HepG2 (cell line): ENCODE results near the gene RNF13. TPM values are rescaled to one million over a fixed set of nuclear protein-coding genes. Genes with fewer than 3 reads are reported as not detected.

Experiments used
- ATAC-seq: fragments of 200-7000 bp; cut with Tn5 transposase; 3 replicates; pipeline ENCODE4 v1.9.1; 2020; ENCODE audit warnings: mild to moderate bottlenecking, moderate library complexity
- BruUV-seq: library from RNA; stranded (reverse); fragments of 400-500 nt; replicated peaks from 2 replicates; lab custom pipeline; 2021; lab: Mats Ljungman, UMichigan
- CTCF ChIA-PET: fragments of 300-600 bp; formaldehyde crosslinking; extraction: SDS; loops from one replicate; lab custom pipeline; 2021; ENCODE audit warnings: low total read pairs, inconsistent platforms, low intra/inter-chr PET ratio; lab: Yijun Ruan, JAX
- POLR2A ChIA-PET: fragments of 350-600 bp; sonication (Branson Sonifier 250); formaldehyde crosslinking; loops from one replicate; lab custom pipeline; 2020; ENCODE audit warnings: antibody characterized with exemption, inconsistent platforms; lab: Yijun Ruan, JAX
- DNase-seq: peaks from one replicate; pipeline ENCODE4 v3.0.0-alpha.2; 2015; ENCODE audit warnings: low spot score
- FAIRE-seq: peaks from 3 replicates; lab custom pipeline; 2011; peaks lifted over from hg19 to GRCh38; lab: Jason Lieb, UNC
- H2AFZ ChIP-seq: one replicate; pipeline ENCODE4 v1.6.1; 2011; ENCODE audit warnings: low read length, inconsistent platforms
- H3K27ac ChIP-seq: fragments of 300-600 bp; 3 replicates; pipeline ENCODE4 v1.8.0; 2011; ENCODE audit warnings: mixed run types, mild to moderate bottlenecking, mixed read lengths, low read length, inconsistent platforms; ENCODE audit not compliant: insufficient read depth; ENCODE audit errors: extremely low read length
- H3K27me3 ChIP-seq, 2 experiments: fragments of 200-600 bp in 1 of 2; 2 replicates in 1 of 2; 3 replicates in 1 of 2; pipeline versions ENCODE4 v1.6.0 to v1.8.0; 2011; ENCODE audit warnings: low read length in 2 of 2, mild to moderate bottlenecking in 2 of 2, moderate library complexity in 2 of 2, inconsistent platforms in 1 of 2; ENCODE audit not compliant: insufficient read depth in 2 of 2, control insufficient read depth in 1 of 2
- H3K36me3 ChIP-seq, 2 experiments: fragments of 200-600 bp in 1 of 2; replicated peaks in 1 of 2; 2 replicates in 1 of 2; 3 replicates in 1 of 2; pipeline versions ENCODE4 v1.5.1 to v1.8.0; 2011; ENCODE audit warnings: low read length in 2 of 2, inconsistent platforms in 1 of 2; ENCODE audit not compliant: insufficient read depth in 2 of 2, control insufficient read depth in 1 of 2
- H3K4me1 ChIP-seq: 2 replicates; pipeline ENCODE4 v1.5.1; 2012; ENCODE audit warnings: low read length, inconsistent platforms; ENCODE audit not compliant: insufficient read depth
- H3K4me2 ChIP-seq: 2 replicates; pipeline ENCODE4 v1.6.0; 2011; ENCODE audit warnings: low read depth, low read length, inconsistent platforms
- H3K4me3 ChIP-seq, 3 experiments: fragments of 200-600 bp in 1 of 3; sonication (generic), shearing (Covaris generic) in 1 of 3; replicated peaks in 1 of 3; 2 replicates each; pipeline ENCODE4 v1.5.1; 2011 to 2016; ENCODE audit warnings: low read length in 3 of 3, inconsistent platforms in 2 of 3, low read depth in 2 of 3, mild to moderate bottlenecking in 2 of 3, control low read depth in 1 of 3, mixed read lengths in 1 of 3; ENCODE audit not compliant: insufficient read depth in 1 of 3
- H3K79me2 ChIP-seq: one replicate; pipeline ENCODE4 v1.6.1; 2011; ENCODE audit warnings: low read length, inconsistent platforms; ENCODE audit not compliant: insufficient read depth
- H3K9ac ChIP-seq: 2 replicates; pipeline ENCODE4 v1.6.0; 2011; ENCODE audit warnings: mild to moderate bottlenecking, low read depth, low read length, inconsistent platforms; ENCODE audit not compliant: insufficient read depth
- H3K9me3 ChIP-seq: 2 replicates; pipeline ENCODE4 v1.5.1; 2012; ENCODE audit warnings: mild to moderate bottlenecking, low read length
- H4K20me1 ChIP-seq: 2 replicates; pipeline ENCODE4 v1.6.0; 2011; ENCODE audit warnings: inconsistent platforms, mild to moderate bottlenecking, low read length, moderate library complexity; ENCODE audit not compliant: insufficient read depth
- AKAP8 ChIP-seq: sonication (generic); formaldehyde crosslinking; IDR thresholded peaks from 2 replicates; pipeline ENCODE4 v1.5.1; 2020; ENCODE audit warnings: mild to moderate bottlenecking, missing genetic modification reagents
- CEBPB ChIP-seq: IDR thresholded peaks from 2 replicates; pipeline ENCODE4 v1.6.1; 2011; ENCODE audit warnings: low read depth, low read length, improper control_type of control experiment, borderline replicate concordance
- GLI4 ChIP-seq: sonication (generic); formaldehyde crosslinking; IDR thresholded peaks from 2 replicates; pipeline ENCODE4 v1.5.1; 2020; ENCODE audit warnings: missing genetic modification reagents, mild to moderate bottlenecking, moderate library complexity, borderline replicate concordance
- KDM3A ChIP-seq: IDR thresholded peaks from 2 replicates; pipeline ENCODE4 v1.6.1; 2018; ENCODE audit warnings: low read depth, missing compliant biosample characterization
- MZF1 ChIP-seq: sonication (generic); formaldehyde crosslinking; IDR thresholded peaks from 2 replicates; pipeline ENCODE4 v1.8.1; 2023; ENCODE audit warnings: mild to moderate bottlenecking, missing genetic modification reagents, borderline replicate concordance
- NONO ChIP-seq, 2 experiments: fragments of 450-650 bp in 1 of 2; sonication (generic) in 1 of 2; formaldehyde crosslinking in 1 of 2; IDR thresholded peaks in 1 of 2; conservative IDR thresholded peaks in 1 of 2; 2 replicates each; pipeline versions ENCODE4 v1.6.1 to v1.8.0; 2017 to 2022; ENCODE audit warnings: mild to moderate bottlenecking in 1 of 2, missing genetic modification reagents in 1 of 2, moderate library complexity in 1 of 2
- SP5 ChIP-seq: IDR thresholded peaks from 2 replicates; pipeline ENCODE4 v1.6.1; 2016; ENCODE audit warnings: low read depth, borderline replicate concordance
- SUZ12 ChIP-seq: fragments of 150-350 bp; IDR thresholded peaks from 2 replicates; pipeline ENCODE4 v1.6.1; 2014; ENCODE audit warnings: low read depth, low read length
- YEATS4 ChIP-seq: sonication (generic); formaldehyde crosslinking; IDR thresholded peaks from 2 replicates; pipeline ENCODE4 v1.4.0; 2020; ENCODE audit warnings: missing genetic modification reagents, borderline replicate concordance
- WGBS: methylation state at CpG from one replicate; pipeline ENCODE4 v1.1.6; 2017; ENCODE audit warnings: low lambda C conversion rate; 5-methylcytosine and 5-hydroxymethylcytosine counted together
- in situ Hi-C: cut with HindIII; loops from 2 replicates; pipeline ENCODE4 v1.10.0; 2017; ENCODE audit warnings: low pct_unique_long_range_greater_than_20kb; ENCODE audit not compliant: extremely low pct_ligation_motif_present
- intact Hi-C: fragments of 100-400 bp; cut with micrococcal nuclease; formaldehyde crosslinking; loops from one replicate; pipeline ENCODE4 v1.10.0; 2022; ENCODE audit not compliant: unreplicated experiment
- polyA plus RNA-seq, 8 experiments: library from polyadenylated mRNA; depleted of rRNA in 3 of 8; stranded (reverse) in 7 of 8; unstranded in 1 of 8; fragments of >200 nt; fragmentation: Illumina TruSeq in 4 of 8; extraction: Trizol in 4 of 8; gene quantifications; 2 replicates each; pipeline versions ENCODE4 v1.2.1 to v1.2.3, GENCODE V29; 2011 to 2016; ENCODE audit warnings: low read depth in 4 of 8, missing spikeins in 1 of 8, mixed read lengths in 1 of 8; ENCODE audit not compliant: insufficient read depth in 1 of 8
- total RNA-seq, 5 experiments: library from RNA; depleted of rRNA; stranded (reverse); fragments of >200 nt; fragmentation: Illumina TruSeq; extraction: Trizol; gene quantifications; 2 replicates each; pipeline ENCODE4 v1.2.3, GENCODE V29; 2016; ENCODE audit warnings: low read depth in 1 of 5
- TF ChIP-seq, protein P1 (sequence below): sonication (generic); formaldehyde crosslinking; IDR thresholded peaks from 2 replicates; pipeline ENCODE4 v1.8.0; 2022; ENCODE audit warnings: missing genetic modification reagents, mild to moderate bottlenecking, moderate library complexity, borderline replicate concordance
- TF ChIP-seq, protein P2 (sequence below): sonication (generic); formaldehyde crosslinking; IDR thresholded peaks from 2 replicates; pipeline ENCODE4 v1.4.0; 2020; ENCODE audit warnings: mild to moderate bottlenecking, missing genetic modification reagents
- TF ChIP-seq, protein P3 (sequence below): sonication (generic); formaldehyde crosslinking; IDR thresholded peaks from 2 replicates; pipeline ENCODE4 v1.4.0; 2020; ENCODE audit warnings: mild to moderate bottlenecking, missing genetic modification reagents

Gene RNF13
- total and polyA plus RNA-seq, 2 of the 13 experiments (the other 11 are each of a cell fraction or from before 2014, with no cell fraction given), result 39.8 to 46.0 TPM

DNA sequence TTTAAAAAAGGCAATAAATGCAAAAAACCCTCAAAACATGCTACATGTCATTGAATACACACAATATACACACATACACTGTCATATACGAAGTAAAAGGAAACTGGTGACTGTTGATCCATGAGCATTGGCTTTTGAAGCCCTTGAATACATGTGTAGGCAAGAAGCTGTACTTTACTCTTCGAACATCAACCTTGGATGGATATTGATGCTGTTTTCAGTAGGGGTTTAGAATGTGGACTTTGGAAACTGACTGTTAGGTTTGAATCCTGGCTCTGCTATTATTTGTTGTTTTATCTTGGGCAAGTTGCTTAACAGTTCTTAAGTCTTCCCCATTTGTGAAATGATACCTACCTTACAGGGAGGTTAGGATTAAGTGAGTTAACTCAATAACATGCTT is 30.5 kb downstream of the RNF13 start:
- Histone ChIP-seq H3K4me3 (no peak overlapping the region), H3K4me1 (peaks cover 60% of the 10 kb centered on the region), H2AFZ (no peak overlapping the region), H3K79me2 (peaks cover 60% of the 10 kb centered on the region), H3K27ac (peak overlapping the region; percentile 59), H3K36me3 (no peaks in the 10 kb centered on the region; a peak in 3 of 5 replicates), H3K9me3 (peaks cover 4% of the 10 kb centered on the region; the same call in 1 of the 2 replicates), H3K4me2 (peak overlapping the region; percentile 26), H3K27me3 (no peaks in the 10 kb centered on the region), H4K20me1 (no peaks in the 10 kb centered on the region; the same call in 1 of the 2 replicates), H3K9ac (no peak overlapping the region)
- ChIA-PET POLR2A (no interaction called here), CTCF (no interaction called here)
- intact Hi-C loops, result loop anchor here (2.0 kb wide), 1 partner anchor 29 kb away; no protein-coding TSS in a partner anchor
- BruUV-seq, result no TSS peak
- ATAC-seq (peak; percentile 95), DNase-seq (peak; percentile 81), FAIRE-seq (peak; percentile 69)
- in situ Hi-C loops, result no loop called here
- 0% methylated on average over 2 of the region's 2 CpGs for WGBS
- TF ChIP-seq KDM3A (no peak), CEBPB (peak; percentile 62; the same call in 1 of the 2 replicates), AKAP8 (CRISPR knock-in tag) (no peak), SUZ12 (no peak), YEATS4 (CRISPR knock-in tag) (peak; percentile 52; the same call in 1 of the 2 replicates), SP5 (no peak), MZF1 (CRISPR knock-in tag) (no peak), GLI4 (CRISPR knock-in tag) (no peak), NONO (IDR thresholded peaks at IDR 0.05) (no peak), NONO (CRISPR knock-in tag; conservative IDR thresholded peaks at IDR 0.05) (no peak)
- TF ChIP-seq, protein P1, sequence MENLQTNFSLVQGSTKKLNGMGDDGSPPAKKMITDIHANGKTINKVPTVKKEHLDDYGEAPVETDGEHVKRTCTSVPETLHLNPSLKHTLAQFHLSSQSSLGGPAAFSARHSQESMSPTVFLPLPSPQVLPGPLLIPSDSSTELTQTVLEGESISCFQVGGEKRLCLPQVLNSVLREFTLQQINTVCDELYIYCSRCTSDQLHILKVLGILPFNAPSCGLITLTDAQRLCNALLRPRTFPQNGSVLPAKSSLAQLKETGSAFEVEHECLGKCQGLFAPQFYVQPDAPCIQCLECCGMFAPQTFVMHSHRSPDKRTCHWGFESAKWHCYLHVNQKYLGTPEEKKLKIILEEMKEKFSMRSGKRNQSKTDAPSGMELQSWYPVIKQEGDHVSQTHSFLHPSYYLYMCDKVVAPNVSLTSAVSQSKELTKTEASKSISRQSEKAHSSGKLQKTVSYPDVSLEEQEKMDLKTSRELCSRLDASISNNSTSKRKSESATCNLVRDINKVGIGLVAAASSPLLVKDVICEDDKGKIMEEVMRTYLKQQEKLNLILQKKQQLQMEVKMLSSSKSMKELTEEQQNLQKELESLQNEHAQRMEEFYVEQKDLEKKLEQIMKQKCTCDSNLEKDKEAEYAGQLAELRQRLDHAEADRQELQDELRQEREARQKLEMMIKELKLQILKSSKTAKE (CRISPR knock-in tag), result no peak
- TF ChIP-seq, protein P2, sequence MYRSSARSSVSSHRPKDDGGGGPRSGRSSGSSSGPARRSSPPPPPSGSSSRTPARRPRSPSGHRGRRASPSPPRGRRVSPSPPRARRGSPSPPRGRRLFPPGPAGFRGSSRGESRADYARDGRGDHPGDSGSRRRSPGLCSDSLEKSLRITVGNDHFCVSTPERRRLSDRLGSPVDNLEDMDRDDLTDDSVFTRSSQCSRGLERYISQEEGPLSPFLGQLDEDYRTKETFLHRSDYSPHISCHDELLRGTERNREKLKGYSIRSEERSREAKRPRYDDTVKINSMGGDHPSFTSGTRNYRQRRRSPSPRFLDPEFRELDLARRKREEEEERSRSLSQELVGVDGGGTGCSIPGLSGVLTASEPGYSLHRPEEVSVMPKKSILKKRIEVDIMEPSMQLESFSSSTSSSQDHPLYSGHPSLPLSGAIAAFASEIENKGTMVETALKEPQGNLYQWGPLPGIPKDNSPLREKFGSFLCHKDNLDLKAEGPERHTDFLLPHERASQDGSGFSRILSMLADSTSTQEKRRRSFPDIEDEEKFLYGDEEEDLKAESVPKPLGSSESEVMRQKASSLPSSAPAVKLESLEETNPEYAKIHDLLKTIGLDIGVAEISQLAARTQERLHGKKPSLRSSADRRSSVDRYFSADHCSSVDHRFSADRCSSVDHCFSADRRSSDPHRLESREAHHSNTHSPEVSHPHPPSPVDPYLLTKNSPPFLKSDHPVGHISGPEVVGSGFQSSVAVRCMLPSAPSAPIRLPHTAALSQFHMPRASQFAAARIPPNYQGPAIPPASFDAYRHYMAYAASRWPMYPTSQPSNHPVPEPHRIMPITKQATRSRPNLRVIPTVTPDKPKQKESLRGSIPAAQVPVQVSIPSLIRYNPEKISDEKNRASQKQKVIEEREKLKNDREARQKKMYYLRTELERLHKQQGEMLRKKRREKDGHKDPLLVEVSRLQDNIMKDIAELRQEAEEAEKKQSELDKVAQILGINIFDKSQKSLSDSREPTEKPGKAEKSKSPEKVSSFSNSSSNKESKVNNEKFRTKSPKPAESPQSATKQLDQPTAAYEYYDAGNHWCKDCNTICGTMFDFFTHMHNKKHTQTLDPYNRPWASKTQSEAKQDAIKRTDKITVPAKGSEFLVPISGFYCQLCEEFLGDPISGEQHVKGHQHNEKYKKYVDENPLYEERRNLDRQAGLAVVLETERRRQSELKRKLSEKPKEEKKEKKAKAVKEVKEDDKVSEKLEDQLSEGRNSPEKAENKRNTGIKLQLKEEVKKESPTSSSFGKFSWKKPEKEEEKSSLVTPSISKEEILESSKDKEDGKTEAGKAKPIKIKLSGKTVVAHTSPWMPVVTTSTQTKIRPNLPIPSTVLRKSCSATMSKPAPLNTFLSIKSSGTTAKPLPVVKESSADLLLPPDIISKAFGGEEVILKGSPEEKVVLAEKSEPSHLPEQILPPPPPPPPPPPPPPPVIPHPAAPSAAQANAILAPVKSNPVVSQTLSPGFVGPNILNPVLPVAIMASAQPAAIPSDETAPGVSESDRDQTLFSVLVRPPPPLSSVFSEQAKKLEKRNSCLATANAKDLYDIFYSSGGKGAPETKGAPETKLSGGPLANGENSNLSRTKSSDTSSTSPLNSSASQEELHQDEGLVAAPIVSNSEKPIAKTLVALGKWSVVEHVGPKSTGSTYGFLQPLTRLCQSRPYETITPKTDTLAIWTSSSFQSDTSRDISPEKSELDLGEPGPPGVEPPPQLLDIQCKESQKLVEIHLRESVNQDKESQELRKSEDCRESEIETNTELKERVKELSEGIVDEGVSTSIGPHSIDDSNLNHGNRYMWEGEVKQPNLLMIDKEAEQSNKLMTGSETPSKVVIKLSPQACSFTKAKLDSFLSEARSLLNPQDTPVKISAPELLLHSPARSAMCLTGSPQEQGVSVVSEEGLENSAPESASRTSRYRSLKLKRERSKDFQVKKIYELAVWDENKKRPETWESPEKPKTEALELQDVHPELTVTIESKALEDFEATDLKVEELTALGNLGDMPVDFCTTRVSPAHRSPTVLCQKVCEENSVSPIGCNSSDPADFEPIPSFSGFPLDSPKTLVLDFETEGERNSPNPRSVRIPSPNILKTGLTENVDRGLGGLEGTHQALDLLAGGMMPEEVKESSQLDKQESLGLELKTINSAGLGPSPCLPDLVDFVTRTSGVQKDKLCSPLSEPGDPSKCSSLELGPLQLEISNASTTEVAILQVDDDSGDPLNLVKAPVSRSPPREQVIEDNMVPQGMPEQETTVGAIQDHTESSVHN, result no peak
- TF ChIP-seq, protein P3, sequence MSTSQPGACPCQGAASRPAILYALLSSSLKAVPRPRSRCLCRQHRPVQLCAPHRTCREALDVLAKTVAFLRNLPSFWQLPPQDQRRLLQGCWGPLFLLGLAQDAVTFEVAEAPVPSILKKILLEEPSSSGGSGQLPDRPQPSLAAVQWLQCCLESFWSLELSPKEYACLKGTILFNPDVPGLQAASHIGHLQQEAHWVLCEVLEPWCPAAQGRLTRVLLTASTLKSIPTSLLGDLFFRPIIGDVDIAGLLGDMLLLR (CRISPR knock-in tag), result no peak
